Liver (tissue), 9 donors: ENCODE data around the gene PRG3. TPM values are rescaled to one million over a fixed set of nuclear protein-coding genes. Genes with fewer than 3 reads are reported as not detected.

Experiments used
- DNase-seq: peaks from one replicate; pipeline ENCODE4 v3.0.0-alpha.2; 2017; ENCODE audit warnings: low spot score
- H3K27ac ChIP-seq, 2 donors: one replicate each; pipeline ENCODE4 v1.7.0; 2013; ENCODE audit warnings: inconsistent platforms in 2 of 2, low read length in 2 of 2, control low read depth in 1 of 2, low read depth in 1 of 2, mild to moderate bottlenecking in 1 of 2
- H3K27me3 ChIP-seq, 4 donors: one replicate each; pipeline versions ENCODE4 v1.6.1 to v1.7.0; 2013; ENCODE audit warnings: low read length in 3 of 4, inconsistent platforms in 1 of 4, mild to moderate bottlenecking in 1 of 4, moderate library complexity in 1 of 4; ENCODE audit not compliant: control insufficient read depth in 4 of 4, insufficient read depth in 4 of 4
- H3K36me3 ChIP-seq, 4 donors: one replicate each; pipeline versions ENCODE4 v1.6.1 to v1.7.0; 2013; ENCODE audit warnings: low read length in 3 of 4, mild to moderate bottlenecking in 3 of 4, low read depth in 1 of 4, moderate library complexity in 1 of 4; ENCODE audit not compliant: control insufficient read depth in 4 of 4, insufficient read depth in 3 of 4
- H3K4me1 ChIP-seq, 4 donors: one replicate each; pipeline versions ENCODE4 v1.6.1 to v1.7.0; 2013; ENCODE audit warnings: low read length in 3 of 4, mild to moderate bottlenecking in 3 of 4, moderate library complexity in 1 of 4; ENCODE audit not compliant: control insufficient read depth in 4 of 4, insufficient read depth in 4 of 4
- H3K4me3 ChIP-seq, 3 donors: one replicate each; pipeline versions ENCODE4 v1.6.1 to v1.7.0; 2013; ENCODE audit warnings: low read length in 3 of 3, control low read depth in 1 of 3, low read depth in 1 of 3, mild to moderate bottlenecking in 1 of 3
- H3K9ac ChIP-seq, 2 donors: one replicate each; pipeline ENCODE4 v1.7.0; 2013; ENCODE audit warnings: low read length in 2 of 2, mild to moderate bottlenecking in 2 of 2, moderate library complexity in 2 of 2, control low read depth in 1 of 2, low read depth in 1 of 2
- H3K9me3 ChIP-seq, 4 donors: one replicate each; pipeline versions ENCODE4 v1.6.1 to v1.7.0; 2013; ENCODE audit warnings: low read length in 3 of 4; ENCODE audit not compliant: control insufficient read depth in 4 of 4
- EGR1 ChIP-seq, 2 donors: IDR thresholded peaks; 2 replicates each; pipeline ENCODE4 v1.6.1; 2016 to 2018; ENCODE audit warnings: antibody characterized with exemption in 2 of 2, low read depth in 2 of 2
- FOXA1 ChIP-seq: IDR thresholded peaks from 2 replicates; pipeline ENCODE4 v1.6.1; 2016; ENCODE audit warnings: antibody characterized with exemption
- FOXA2 ChIP-seq: IDR thresholded peaks from 2 replicates; pipeline ENCODE4 v1.6.1; 2016; ENCODE audit warnings: antibody characterized with exemption
- GABPA ChIP-seq, 2 donors: IDR thresholded peaks in 1 of 2; conservative IDR thresholded peaks in 1 of 2; 2 replicates each; pipeline ENCODE4 v1.6.1; 2016; ENCODE audit warnings: antibody characterized with exemption in 2 of 2, mild to moderate bottlenecking in 1 of 2, moderate library complexity in 1 of 2
- HNF4A ChIP-seq, 2 donors: conservative IDR thresholded peaks; 2 replicates each; pipeline ENCODE4 v1.6.1; 2016; ENCODE audit warnings: antibody characterized with exemption in 2 of 2, mild to moderate bottlenecking in 2 of 2
- HNF4G ChIP-seq: IDR thresholded peaks from 2 replicates; pipeline ENCODE4 v1.6.1; 2016; ENCODE audit warnings: antibody characterized with exemption
- MAX ChIP-seq: IDR thresholded peaks from 2 replicates; pipeline ENCODE4 v1.6.1; 2016; ENCODE audit warnings: antibody characterized with exemption
- RAD21 ChIP-seq, 2 donors: IDR thresholded peaks; 2 replicates each; pipeline ENCODE4 v1.6.1; 2016; ENCODE audit warnings: antibody characterized with exemption in 2 of 2, mild to moderate bottlenecking in 2 of 2
- RXRA ChIP-seq, 2 donors: IDR thresholded peaks; 2 replicates each; pipeline ENCODE4 v1.6.1; 2017 to 2018; ENCODE audit warnings: antibody characterized with exemption in 2 of 2, mild to moderate bottlenecking in 1 of 2
- SP1 ChIP-seq: IDR thresholded peaks from 2 replicates; pipeline ENCODE4 v1.6.1; 2018; ENCODE audit warnings: antibody characterized with exemption, mild to moderate bottlenecking
- TAF1 ChIP-seq: conservative IDR thresholded peaks from 2 replicates; pipeline ENCODE4 v1.6.1; 2016; ENCODE audit warnings: antibody characterized with exemption, mild to moderate bottlenecking
- YY1 ChIP-seq: IDR thresholded peaks from 2 replicates; pipeline ENCODE4 v1.6.1; 2016; ENCODE audit warnings: antibody characterized with exemption, mild to moderate bottlenecking
- ZBTB33 ChIP-seq: IDR thresholded peaks from 2 replicates; pipeline ENCODE4 v1.6.1; 2016; ENCODE audit warnings: antibody characterized with exemption
- WGBS: extraction: QIAGEN DNeasy Blood & Tissue Kit; methylation state at CpG from one replicate; pipeline ENCODE4 v1.1.7; 2013; 5-methylcytosine and 5-hydroxymethylcytosine counted together
- polyA plus RNA-seq, 2 donors: library from polyadenylated mRNA; stranded (reverse) in 1 of 2; unstranded in 1 of 2; fragments of 200-250 nt in 1 of 2; fragments of >200 nt in 1 of 2; fragmentation: Nextera tagmentation in 1 of 2; extraction: Ambion mirVana in 1 of 2; gene quantifications; one replicate each; pipeline versions ENCODE4 v1.2.1 to v1.2.3, GENCODE V29; 2013 to 2015
- total RNA-seq, 2 donors: library from RNA; depleted of rRNA; stranded (reverse); fragments of >200 nt; gene quantifications; one replicate each; pipeline ENCODE4 v1.2.3, GENCODE V29; 2014
- TF ChIP-seq, protein P1 (sequence below): IDR thresholded peaks from 2 replicates; pipeline ENCODE4 v1.6.1; 2016; ENCODE audit warnings: antibody characterized with exemption, mild to moderate bottlenecking
- TF ChIP-seq, protein P2 (sequence below): fragments of 150-350 bp; IDR thresholded peaks from 2 replicates; pipeline ENCODE4 v1.5.1; 2017; ENCODE audit warnings: improper control_type of control experiment, low read depth, low read length; ENCODE audit not compliant: missing input control
- TF ChIP-seq, protein P3 (sequence below): IDR thresholded peaks from 2 replicates; pipeline ENCODE4 v1.6.1; 2016; ENCODE audit warnings: antibody characterized with exemption
- donor health status: healthy.
- donor health status: healthy.
- donor health status: healthy.
- donor health status: healthy.
- donor health status: healthy.

PRG3 gene
- total and polyA plus RNA-seq, 4 donors, result 0.22 to 4.9 TPM; not detected in 2

DNA sequence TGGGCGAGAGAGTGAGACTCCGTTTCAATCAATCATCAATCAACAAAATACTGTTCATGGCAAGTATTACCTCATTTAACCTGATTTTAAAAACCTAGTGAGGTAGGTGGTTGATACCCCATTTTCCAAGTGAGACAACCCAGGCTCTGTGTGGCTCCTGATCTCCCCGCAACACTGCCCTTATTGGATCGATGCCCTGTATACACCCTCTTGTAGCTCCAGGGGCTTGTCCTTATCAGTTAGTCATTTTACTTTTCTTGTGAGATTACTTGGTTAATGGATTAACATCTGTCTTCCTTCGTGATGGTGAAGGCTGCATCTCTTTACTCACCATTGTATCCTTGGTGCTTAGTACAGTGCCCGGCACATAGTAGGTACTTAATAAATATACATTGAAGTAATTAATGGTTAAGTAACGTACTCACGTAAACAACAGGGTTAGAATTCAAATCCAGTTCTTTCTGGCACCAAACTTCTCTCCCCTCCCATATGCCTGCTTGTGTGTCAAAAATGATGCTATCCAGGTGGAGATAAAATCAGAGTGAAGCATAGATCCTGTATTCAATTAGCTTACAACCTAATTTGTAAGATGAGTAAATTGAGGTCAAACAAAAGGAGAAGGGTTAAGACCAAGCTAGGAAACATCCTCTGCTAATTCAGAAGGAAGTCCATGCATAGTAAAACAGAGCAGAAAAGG, 11.3 kb upstream of the PRG3 start:
- H3K4me1 ChIP-seq, result peaks cover 0 to 2% (median 1%) of the 10 kb centered on the region in 4 donors
- H3K27ac ChIP-seq, result no peak overlapping the region
- 94% methylated on average over 8 of the region's 8 CpGs for WGBS
- H3K9me3 ChIP-seq, result no peaks in the 10 kb centered on the region
- no peak overlapping the region for H3K4me3 ChIP-seq
- no peak overlapping the region for H3K9ac ChIP-seq
- H3K36me3 ChIP-seq, result no peaks in the 10 kb centered on the region
- TF ChIP-seq HNF4A (conservative IDR thresholded peaks at IDR 0.05) (no peak), GABPA (IDR thresholded peaks at IDR 0.05 in 1 of 2, conservative IDR thresholded peaks at IDR 0.05 in 1 of 2) (no peak), RXRA (IDR thresholded peaks at IDR 0.05) (no peak), MAX (no peak), TAF1 (no peak), YY1 (no peak), RAD21 (IDR thresholded peaks at IDR 0.05) (no peak), EGR1 (IDR thresholded peaks at IDR 0.05; ENCODE audit: low read depth in 2 of 2) (no peak), ZBTB33 (no peak), SP1 (no peak)
- TF ChIP-seq, protein P1, sequence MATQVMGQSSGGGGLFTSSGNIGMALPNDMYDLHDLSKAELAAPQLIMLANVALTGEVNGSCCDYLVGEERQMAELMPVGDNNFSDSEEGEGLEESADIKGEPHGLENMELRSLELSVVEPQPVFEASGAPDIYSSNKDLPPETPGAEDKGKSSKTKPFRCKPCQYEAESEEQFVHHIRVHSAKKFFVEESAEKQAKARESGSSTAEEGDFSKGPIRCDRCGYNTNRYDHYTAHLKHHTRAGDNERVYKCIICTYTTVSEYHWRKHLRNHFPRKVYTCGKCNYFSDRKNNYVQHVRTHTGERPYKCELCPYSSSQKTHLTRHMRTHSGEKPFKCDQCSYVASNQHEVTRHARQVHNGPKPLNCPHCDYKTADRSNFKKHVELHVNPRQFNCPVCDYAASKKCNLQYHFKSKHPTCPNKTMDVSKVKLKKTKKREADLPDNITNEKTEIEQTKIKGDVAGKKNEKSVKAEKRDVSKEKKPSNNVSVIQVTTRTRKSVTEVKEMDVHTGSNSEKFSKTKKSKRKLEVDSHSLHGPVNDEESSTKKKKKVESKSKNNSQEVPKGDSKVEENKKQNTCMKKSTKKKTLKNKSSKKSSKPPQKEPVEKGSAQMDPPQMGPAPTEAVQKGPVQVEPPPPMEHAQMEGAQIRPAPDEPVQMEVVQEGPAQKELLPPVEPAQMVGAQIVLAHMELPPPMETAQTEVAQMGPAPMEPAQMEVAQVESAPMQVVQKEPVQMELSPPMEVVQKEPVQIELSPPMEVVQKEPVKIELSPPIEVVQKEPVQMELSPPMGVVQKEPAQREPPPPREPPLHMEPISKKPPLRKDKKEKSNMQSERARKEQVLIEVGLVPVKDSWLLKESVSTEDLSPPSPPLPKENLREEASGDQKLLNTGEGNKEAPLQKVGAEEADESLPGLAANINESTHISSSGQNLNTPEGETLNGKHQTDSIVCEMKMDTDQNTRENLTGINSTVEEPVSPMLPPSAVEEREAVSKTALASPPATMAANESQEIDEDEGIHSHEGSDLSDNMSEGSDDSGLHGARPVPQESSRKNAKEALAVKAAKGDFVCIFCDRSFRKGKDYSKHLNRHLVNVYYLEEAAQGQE, result no peak
- TF ChIP-seq, protein P2, sequence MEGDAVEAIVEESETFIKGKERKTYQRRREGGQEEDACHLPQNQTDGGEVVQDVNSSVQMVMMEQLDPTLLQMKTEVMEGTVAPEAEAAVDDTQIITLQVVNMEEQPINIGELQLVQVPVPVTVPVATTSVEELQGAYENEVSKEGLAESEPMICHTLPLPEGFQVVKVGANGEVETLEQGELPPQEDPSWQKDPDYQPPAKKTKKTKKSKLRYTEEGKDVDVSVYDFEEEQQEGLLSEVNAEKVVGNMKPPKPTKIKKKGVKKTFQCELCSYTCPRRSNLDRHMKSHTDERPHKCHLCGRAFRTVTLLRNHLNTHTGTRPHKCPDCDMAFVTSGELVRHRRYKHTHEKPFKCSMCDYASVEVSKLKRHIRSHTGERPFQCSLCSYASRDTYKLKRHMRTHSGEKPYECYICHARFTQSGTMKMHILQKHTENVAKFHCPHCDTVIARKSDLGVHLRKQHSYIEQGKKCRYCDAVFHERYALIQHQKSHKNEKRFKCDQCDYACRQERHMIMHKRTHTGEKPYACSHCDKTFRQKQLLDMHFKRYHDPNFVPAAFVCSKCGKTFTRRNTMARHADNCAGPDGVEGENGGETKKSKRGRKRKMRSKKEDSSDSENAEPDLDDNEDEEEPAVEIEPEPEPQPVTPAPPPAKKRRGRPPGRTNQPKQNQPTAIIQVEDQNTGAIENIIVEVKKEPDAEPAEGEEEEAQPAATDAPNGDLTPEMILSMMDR, result no peak
- TF ChIP-seq, protein P3, sequence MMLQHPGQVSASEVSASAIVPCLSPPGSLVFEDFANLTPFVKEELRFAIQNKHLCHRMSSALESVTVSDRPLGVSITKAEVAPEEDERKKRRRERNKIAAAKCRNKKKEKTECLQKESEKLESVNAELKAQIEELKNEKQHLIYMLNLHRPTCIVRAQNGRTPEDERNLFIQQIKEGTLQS, result no peak
- no peak for DNase-seq
- H3K27me3 ChIP-seq, result no peaks in the 10 kb centered on the region

GRCh38 chr11:57391539-57391938, 10.6 kb upstream of the PRG3 start:
- no peak overlapping the region for H3K4me3 ChIP-seq
- no peak for DNase-seq
- TF ChIP-seq HNF4A (conservative IDR thresholded peaks at IDR 0.05) (no peak), HNF4G (no peak), RXRA (IDR thresholded peaks at IDR 0.05) (no peak), FOXA1 (no peak), FOXA2 (no peak)
- TF ChIP-seq, protein P3, result no peak
- TF ChIP-seq, protein P1, result no peak
- no peaks in the 10 kb centered on the region for H3K27me3 ChIP-seq
- no peaks in the 10 kb centered on the region for H3K4me1 ChIP-seq
- H3K9me3 ChIP-seq, result no peaks in the 10 kb centered on the region
- 89% methylated on average over 2 of the region's 2 CpGs for WGBS
- H3K9ac ChIP-seq, result no peak overlapping the region
- no peak overlapping the region for H3K27ac ChIP-seq
- H3K36me3 ChIP-seq, result no peaks in the 10 kb centered on the region
